Measurements from ENCODE around the gene ISY1.
A peak's percentile ranks its signal among the peaks of the same experiment; 100 is the strongest.

DNA sequence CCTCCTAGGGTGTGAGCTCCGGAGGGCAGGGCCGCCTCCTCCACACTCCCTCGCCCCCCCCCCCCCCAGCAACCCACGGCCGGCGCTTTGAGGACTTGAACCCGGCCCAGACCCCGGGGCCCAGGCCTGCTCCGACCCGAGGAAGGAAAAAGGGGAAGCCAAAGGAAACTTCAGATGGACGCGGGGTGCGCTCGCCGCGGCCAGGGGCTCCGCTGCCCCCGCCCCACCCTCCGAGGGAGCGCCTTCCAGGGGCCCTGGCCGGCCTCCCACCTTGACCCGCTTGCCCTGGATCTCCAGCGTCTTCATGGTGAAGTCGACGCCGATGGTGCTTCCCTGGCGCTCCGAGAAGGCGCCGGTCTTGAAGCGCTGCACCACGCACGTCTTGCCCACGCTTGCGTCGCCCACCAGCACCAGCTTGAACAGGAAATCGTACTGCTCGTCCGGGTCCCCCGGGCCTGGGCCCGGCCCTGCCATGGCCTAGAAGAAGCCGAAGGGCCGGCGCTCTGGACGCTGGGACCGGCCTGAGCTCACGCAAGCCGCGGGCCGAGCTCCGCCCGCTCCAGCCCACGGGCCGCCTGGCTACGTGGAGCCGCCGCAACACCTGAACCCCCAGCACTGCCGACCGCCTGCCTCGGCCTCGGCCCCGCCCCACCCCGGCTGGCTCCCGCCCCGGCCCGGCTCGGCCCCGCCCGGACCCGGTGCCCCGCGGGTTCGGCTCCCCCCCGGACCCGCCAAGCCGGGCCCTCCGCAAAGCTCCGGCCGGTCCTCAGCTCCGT, 39.7 kb downstream of the ISY1 start:
- TF ChIP-seq, protein P1, sequence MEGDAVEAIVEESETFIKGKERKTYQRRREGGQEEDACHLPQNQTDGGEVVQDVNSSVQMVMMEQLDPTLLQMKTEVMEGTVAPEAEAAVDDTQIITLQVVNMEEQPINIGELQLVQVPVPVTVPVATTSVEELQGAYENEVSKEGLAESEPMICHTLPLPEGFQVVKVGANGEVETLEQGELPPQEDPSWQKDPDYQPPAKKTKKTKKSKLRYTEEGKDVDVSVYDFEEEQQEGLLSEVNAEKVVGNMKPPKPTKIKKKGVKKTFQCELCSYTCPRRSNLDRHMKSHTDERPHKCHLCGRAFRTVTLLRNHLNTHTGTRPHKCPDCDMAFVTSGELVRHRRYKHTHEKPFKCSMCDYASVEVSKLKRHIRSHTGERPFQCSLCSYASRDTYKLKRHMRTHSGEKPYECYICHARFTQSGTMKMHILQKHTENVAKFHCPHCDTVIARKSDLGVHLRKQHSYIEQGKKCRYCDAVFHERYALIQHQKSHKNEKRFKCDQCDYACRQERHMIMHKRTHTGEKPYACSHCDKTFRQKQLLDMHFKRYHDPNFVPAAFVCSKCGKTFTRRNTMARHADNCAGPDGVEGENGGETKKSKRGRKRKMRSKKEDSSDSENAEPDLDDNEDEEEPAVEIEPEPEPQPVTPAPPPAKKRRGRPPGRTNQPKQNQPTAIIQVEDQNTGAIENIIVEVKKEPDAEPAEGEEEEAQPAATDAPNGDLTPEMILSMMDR (IDR thresholded peaks at IDR 0.05) = peak in 1 of 4 experiments; percentile 4
- TF ChIP-seq POLR2A (IDR thresholded peaks at IDR 0.05) = peak in 1 of 2 donors; percentile 41
